GM12891 (cell line): ENCODE data around the gene ADAD2.

ENCODE experiments used
- POLR2A ChIP-seq: IDR thresholded peaks from 2 replicates; pipeline ENCODE4 v1.6.1; 2011; ENCODE audit warnings: low read depth, low read length, control low read depth
- POLR2AphosphoS5 ChIP-seq: IDR thresholded peaks from 2 replicates; pipeline ENCODE4 v1.6.1; 2011; ENCODE audit warnings: low read depth, low read length, control low read depth
- POU2F2 ChIP-seq: IDR thresholded peaks from 2 replicates; pipeline ENCODE4 v1.6.1; 2011; ENCODE audit warnings: low read depth, mild to moderate bottlenecking, control low read depth, low read length, moderate library complexity
- SPI1 ChIP-seq: IDR thresholded peaks from 2 replicates; pipeline ENCODE4 v1.6.1; 2011; ENCODE audit warnings: low read depth, low read length, control low read depth
- TAF1 ChIP-seq: IDR thresholded peaks from 2 replicates; pipeline ENCODE4 v1.6.1; 2011; ENCODE audit warnings: low read depth, low read length, control low read depth

DNA sequence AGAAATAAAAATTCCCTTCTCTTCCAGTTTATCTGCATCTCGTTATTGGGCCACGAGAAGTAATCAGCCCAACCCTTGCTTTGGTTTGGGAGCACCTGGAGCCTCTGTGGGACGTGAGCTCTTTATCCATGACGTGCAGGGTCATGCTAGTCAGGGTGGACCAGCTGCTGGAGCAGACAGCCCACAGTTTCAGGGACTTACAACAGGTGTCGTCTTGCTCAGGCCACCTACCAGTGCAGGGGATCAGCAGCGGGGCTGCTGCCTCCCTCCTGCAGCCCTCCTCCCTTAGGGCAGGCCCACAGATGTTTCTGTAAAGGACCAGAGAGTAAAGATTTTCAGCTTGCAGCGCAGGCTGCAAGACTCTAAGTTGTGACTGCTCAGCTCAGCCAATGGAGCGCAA lies 16.9 kb downstream of the ADAD2 start:
- TF ChIP-seq TAF1 (no peak), POLR2A (no peak), POLR2AphosphoS5 (no peak), POU2F2 (no peak), SPI1 (no peak)
